ENCODE results near the gene CACNA1B. TPM values are rescaled to one million over a fixed set of nuclear protein-coding genes. Genes with fewer than 3 reads are reported as not detected.

Gene CACNA1B
- total and polyA plus RNA-seq, 8 donors: 0.16 to 1.3 (median 0.31) TPM

- Histone ChIP-seq H3K27ac (no peak overlapping the region), H3K27me3 (no peaks in the 10 kb centered on the region), H3K4me3 (no peak overlapping the region), H3K9me3 (no peaks in the 10 kb centered on the region), H3K4me1 (no peaks in the 10 kb centered on the region), H3K36me3 (no peaks in the 10 kb centered on the region)
- FAIRE-seq (no peak), DNase-seq (no peak), ATAC-seq (no peak)
- intact Hi-C loops (cut with DNase I): no loop called here
- WGBS, 2 donors: 77 to 82% methylated on average over 7 of the region's 7 CpGs
- no peak for TF ChIP-seq CTCF (IDR thresholded peaks at IDR 0.05)
Observed at GRCh38 chr9:137913132-137913531, 35.5 kb downstream of the CACNA1B start.

GRCh38 chr9:137913771-137914767, 36.5 kb downstream of the CACNA1B start:
- no peaks in the 10 kb centered on the region for H3K27me3 ChIP-seq
- no peak for TF ChIP-seq CTCF (IDR thresholded peaks at IDR 0.05)
- intact Hi-C loops (cut with DNase I): no loop called here
- DNase-seq: no peak
- no peak overlapping the region for H3K4me3 ChIP-seq
- no peaks in the 10 kb centered on the region for H3K36me3 ChIP-seq
- WGBS, 2 donors: 50 to 53% methylated on average over 5 of the region's 5 CpGs
- no peaks in the 10 kb centered on the region for H3K9me3 ChIP-seq
- no peaks in the 10 kb centered on the region for H3K4me1 ChIP-seq
- H3K27ac ChIP-seq: no peak overlapping the region
- FAIRE-seq: no peak
- no peak for ATAC-seq

- intact Hi-C loops (cut with DNase I): no loop called here
- Histone ChIP-seq H3K36me3 (no peaks in the 10 kb centered on the region), H3K4me1 (no peaks in the 10 kb centered on the region), H3K4me3 (no peak overlapping the region), H3K27ac (no peak overlapping the region), H3K27me3 (no peaks in the 10 kb centered on the region), H3K9me3 (no peaks in the 10 kb centered on the region)
- TF ChIP-seq CTCF (IDR thresholded peaks at IDR 0.05): no peak
- DNase-seq (no peak), FAIRE-seq (no peak), ATAC-seq (no peak)
- 63 to 72% methylated on average over 11 of the region's 11 CpGs for WGBS, 2 donors
Observed at GRCh38 chr9:137916540-137916939, 39.0 kb downstream of the CACNA1B start.

GRCh38 chr9:137917116-137917515, 39.5 kb downstream of the CACNA1B start:
- no peak for FAIRE-seq

More at GRCh38 chr9:137917116-137917515, 39.5 kb downstream of the CACNA1B start:
- no peak overlapping the region for H3K4me3 ChIP-seq
- TF ChIP-seq CTCF (IDR thresholded peaks at IDR 0.05): no peak
- H3K36me3 ChIP-seq: no peaks in the 10 kb centered on the region
- intact Hi-C loops (cut with DNase I): no loop called here
- no peaks in the 10 kb centered on the region for H3K4me1 ChIP-seq
- 78 to 89% methylated on average over 8 of the region's 8 CpGs for WGBS, 2 donors
- no peak overlapping the region for H3K27ac ChIP-seq
- ATAC-seq: no peak
- no peaks in the 10 kb centered on the region for H3K27me3 ChIP-seq
- no peak for DNase-seq
- no peaks in the 10 kb centered on the region for H3K9me3 ChIP-seq

All from pancreas (tissue), 10 donors.